Activated CD4-positive, alpha-beta T cell treated with anti-CD3 and anti-CD28 coated beads, Interleukin-2, amount 50 U/mL, for 4 hours (primary cell): Measurements from ENCODE around the gene PIMREG.

ENCODE experiments used
- DNase-seq, 2 experiments: peaks; one replicate each; pipeline ENCODE4 v3.0.0-alpha.2; 2020

PIMREG gene

GRCh38 chr17:6439951-6440350, 4.3 kb upstream of the PIMREG start:
- no peak for DNase-seq

GRCh38 chr17:6442775-6443174, 1.5 kb upstream of the PIMREG start:
- DNase-seq: no peak

GRCh38 chr17:6444571-6445335, 498 bp downstream of the PIMREG start:
- DNase-seq: no peak

- no peak for DNase-seq
Observed at GRCh38 chr17:6446516-6447100, 2.4 kb downstream of the PIMREG start.

GRCh38 chr17:6448473-6448872, 4.2 kb downstream of the PIMREG start:
- no peak for DNase-seq

GRCh38 chr17:6449307-6449706, 5.1 kb downstream of the PIMREG start:
- DNase-seq: no peak

GRCh38 chr17:6450926-6451832, 6.9 kb downstream of the PIMREG start:
- no peak for DNase-seq

GRCh38 chr17:6452471-6453266, 8.4 kb downstream of the PIMREG start:
- DNase-seq: no peak

GRCh38 chr17:6453279-6454024, 9.2 kb downstream of the PIMREG start:
- no peak for DNase-seq

- DNase-seq: no peak
Observed at GRCh38 chr17:6454495-6455320, 10.5 kb downstream of the PIMREG start.

GRCh38 chr17:6455321-6455705, 11.1 kb downstream of the PIMREG start:
- DNase-seq: peak; percentile 10 to 23

- DNase-seq: no peak
Observed at GRCh38 chr17:6456321-6456720, 12.1 kb downstream of the PIMREG start.

- no peak for DNase-seq
Observed at GRCh38 chr17:6456914-6457687, 12.8 kb downstream of the PIMREG start.

GRCh38 chr17:6457688-6458459, 13.6 kb downstream of the PIMREG start:
- no peak for DNase-seq

GRCh38 chr17:6458460-6458950, 14.2 kb downstream of the PIMREG start:
- no peak for DNase-seq

GRCh38 chr17:6460531-6461161, 16.4 kb downstream of the PIMREG start:
- DNase-seq: no peak

- no peak for DNase-seq
Observed at GRCh38 chr17:6461246-6461645, 17.0 kb downstream of the PIMREG start.

GRCh38 chr17:6461792-6462524, 17.7 kb downstream of the PIMREG start:
- DNase-seq: no peak
